ENCODE data around the gene SFXN1. TPM values are rescaled to one million over a fixed set of nuclear protein-coding genes. Genes with fewer than 3 reads are reported as not detected.

SFXN1 gene
- total and polyA plus RNA-seq, 2 donors from 2014 or later, result 33.4 to 35.4 TPM

GRCh38 chr5:175539936-175540335 lies 61.6 kb downstream of the SFXN1 start:
- intact Hi-C loops (cut with DNase I), result no loop called here
- H3K4me1 ChIP-seq (ENCODE audit: control insufficient read depth in 2 of 3, insufficient read depth in 2 of 3, low read depth in 1 of 3, low read length in 3 of 3), result no peaks in the 10 kb centered on the region
- H3K27me3 ChIP-seq (ENCODE audit: control insufficient read depth, insufficient read depth, low read length), result no peaks in the 10 kb centered on the region
- no peak overlapping the region for H3K9ac ChIP-seq (ENCODE audit: low read length in 3 of 3)
- no peak for FAIRE-seq
- no peaks in the 10 kb centered on the region for H3K36me3 ChIP-seq (ENCODE audit: control insufficient read depth in 2 of 3, insufficient read depth in 3 of 3, low read length in 3 of 3)
- H3K4me3 ChIP-seq (ENCODE audit: low read length in 3 of 3), result no peak overlapping the region
- DNase-seq, result no peak
- H3K9me3 ChIP-seq (ENCODE audit: control insufficient read depth in 2 of 3, insufficient read depth in 1 of 3, low read length in 3 of 3), result peaks cover 0 to 2% (median 0%) of the 10 kb centered on the region in 3 donors
- no peak overlapping the region for H3K27ac ChIP-seq (ENCODE audit: low read depth in 2 of 2, low read length in 2 of 2)
- TF ChIP-seq, protein P1, sequence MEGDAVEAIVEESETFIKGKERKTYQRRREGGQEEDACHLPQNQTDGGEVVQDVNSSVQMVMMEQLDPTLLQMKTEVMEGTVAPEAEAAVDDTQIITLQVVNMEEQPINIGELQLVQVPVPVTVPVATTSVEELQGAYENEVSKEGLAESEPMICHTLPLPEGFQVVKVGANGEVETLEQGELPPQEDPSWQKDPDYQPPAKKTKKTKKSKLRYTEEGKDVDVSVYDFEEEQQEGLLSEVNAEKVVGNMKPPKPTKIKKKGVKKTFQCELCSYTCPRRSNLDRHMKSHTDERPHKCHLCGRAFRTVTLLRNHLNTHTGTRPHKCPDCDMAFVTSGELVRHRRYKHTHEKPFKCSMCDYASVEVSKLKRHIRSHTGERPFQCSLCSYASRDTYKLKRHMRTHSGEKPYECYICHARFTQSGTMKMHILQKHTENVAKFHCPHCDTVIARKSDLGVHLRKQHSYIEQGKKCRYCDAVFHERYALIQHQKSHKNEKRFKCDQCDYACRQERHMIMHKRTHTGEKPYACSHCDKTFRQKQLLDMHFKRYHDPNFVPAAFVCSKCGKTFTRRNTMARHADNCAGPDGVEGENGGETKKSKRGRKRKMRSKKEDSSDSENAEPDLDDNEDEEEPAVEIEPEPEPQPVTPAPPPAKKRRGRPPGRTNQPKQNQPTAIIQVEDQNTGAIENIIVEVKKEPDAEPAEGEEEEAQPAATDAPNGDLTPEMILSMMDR (IDR thresholded peaks at IDR 0.05; ENCODE audit: borderline replicate concordance, extremely low read depth, insufficient read depth), result no peak

- intact Hi-C loops (cut with DNase I), result no loop called here
Measured at GRCh38 chr5:175541264-175541663, 62.9 kb downstream of the SFXN1 start.

DNA sequence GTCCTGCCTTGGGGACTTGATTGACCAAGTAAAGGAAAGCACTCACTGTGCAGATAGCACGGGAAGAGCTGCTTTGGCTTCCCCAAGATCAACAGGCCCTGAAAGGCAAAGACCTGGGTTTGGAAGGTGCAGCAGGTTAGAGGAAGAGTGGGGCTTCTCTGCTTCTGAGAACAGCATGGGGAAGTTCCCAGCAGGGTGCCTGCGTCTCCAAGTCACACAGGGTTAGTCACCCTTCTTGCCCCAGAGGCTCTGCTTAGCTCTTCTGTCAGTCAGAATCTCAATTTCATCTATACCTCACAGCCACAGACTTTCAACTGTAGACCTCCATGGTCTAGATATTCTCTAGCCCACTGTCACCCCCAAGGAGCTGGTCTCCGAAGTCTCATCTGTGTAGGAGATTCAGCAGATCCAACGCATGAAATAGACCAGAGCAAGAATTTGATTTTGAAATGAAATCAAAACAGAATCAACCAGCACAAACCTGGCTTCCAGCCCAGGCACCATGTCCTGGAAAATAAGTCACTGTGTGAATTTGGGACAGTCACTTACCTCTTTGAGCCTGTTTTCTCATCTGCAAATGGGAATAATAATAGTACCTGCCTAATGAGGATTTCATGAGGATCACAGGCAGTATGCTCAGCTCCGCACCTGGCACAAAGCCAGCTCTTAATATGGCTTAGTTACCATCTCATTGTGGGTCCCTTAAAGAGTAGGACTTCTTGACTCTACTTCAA lies 64.0 kb downstream of the SFXN1 start:
- FAIRE-seq (no peak), DNase-seq (no peak)
- TF ChIP-seq, protein P1 (IDR thresholded peaks at IDR 0.05; ENCODE audit: borderline replicate concordance, extremely low read depth, insufficient read depth), result no peak
- H3K36me3 ChIP-seq (ENCODE audit: control insufficient read depth in 2 of 3, insufficient read depth in 3 of 3, low read length in 3 of 3), result no peaks in the 10 kb centered on the region
- H3K27ac ChIP-seq (ENCODE audit: low read depth in 2 of 2, low read length in 2 of 2), result no peak overlapping the region
- no peaks in the 10 kb centered on the region for H3K4me1 ChIP-seq (ENCODE audit: control insufficient read depth in 2 of 3, insufficient read depth in 2 of 3, low read depth in 1 of 3, low read length in 3 of 3)
- no peak overlapping the region for H3K4me3 ChIP-seq (ENCODE audit: low read length in 3 of 3)
- intact Hi-C loops (cut with DNase I), result no loop called here
- H3K9ac ChIP-seq (ENCODE audit: low read length in 3 of 3), result no peak overlapping the region
- H3K9me3 ChIP-seq (ENCODE audit: control insufficient read depth in 2 of 3, insufficient read depth in 1 of 3, low read length in 3 of 3), result peaks cover 0 to 2% (median 0%) of the 10 kb centered on the region in 3 donors
- H3K27me3 ChIP-seq (ENCODE audit: control insufficient read depth, insufficient read depth, low read length), result no peaks in the 10 kb centered on the region

More at GRCh38 chr5:175541264-175541663, 62.9 kb downstream of the SFXN1 start:
- Histone ChIP-seq H3K36me3 (ENCODE audit: control insufficient read depth in 2 of 3, insufficient read depth in 3 of 3, low read length in 3 of 3) (no peaks in the 10 kb centered on the region), H3K9ac (ENCODE audit: low read length in 3 of 3) (no peak overlapping the region), H3K4me3 (ENCODE audit: low read length in 3 of 3) (no peak overlapping the region), H3K27ac (ENCODE audit: low read depth in 2 of 2, low read length in 2 of 2) (no peak overlapping the region), H3K9me3 (ENCODE audit: control insufficient read depth in 2 of 3, insufficient read depth in 1 of 3, low read length in 3 of 3) (peaks cover 0 to 2% (median 0%) of the 10 kb centered on the region in 3 donors), H3K4me1 (ENCODE audit: control insufficient read depth in 2 of 3, insufficient read depth in 2 of 3, low read depth in 1 of 3, low read length in 3 of 3) (no peaks in the 10 kb centered on the region), H3K27me3 (ENCODE audit: control insufficient read depth, insufficient read depth, low read length) (no peaks in the 10 kb centered on the region)
- no peak for DNase-seq
- FAIRE-seq, result no peak
- TF ChIP-seq, protein P1 (IDR thresholded peaks at IDR 0.05; ENCODE audit: borderline replicate concordance, extremely low read depth, insufficient read depth), result no peak

DNA sequence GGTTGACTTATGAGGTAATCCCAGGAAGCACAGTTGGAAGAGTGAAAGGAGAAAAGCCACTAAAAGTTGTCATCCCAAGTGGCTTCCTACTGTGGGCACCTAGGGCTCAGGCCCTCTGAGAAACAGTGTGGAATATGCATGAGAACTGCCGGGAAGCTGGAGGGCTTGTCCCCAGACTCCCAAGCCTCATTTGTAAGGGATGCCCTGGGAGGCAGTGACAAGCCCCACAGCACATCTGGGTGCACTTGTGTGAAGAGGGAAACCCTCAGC lies 64.5 kb downstream of the SFXN1 start:
- no peak overlapping the region for H3K27ac ChIP-seq (ENCODE audit: low read depth in 2 of 2, low read length in 2 of 2)
- DNase-seq (no peak), FAIRE-seq (no peak)
- intact Hi-C loops (cut with DNase I), result no loop called here
- H3K4me1 ChIP-seq (ENCODE audit: control insufficient read depth in 2 of 3, insufficient read depth in 2 of 3, low read depth in 1 of 3, low read length in 3 of 3), result no peaks in the 10 kb centered on the region
- H3K36me3 ChIP-seq (ENCODE audit: control insufficient read depth in 2 of 3, insufficient read depth in 3 of 3, low read length in 3 of 3), result no peaks in the 10 kb centered on the region
- H3K9ac ChIP-seq (ENCODE audit: low read length in 3 of 3), result no peak overlapping the region
- peaks cover 0 to 2% (median 0%) of the 10 kb centered on the region in 3 donors for H3K9me3 ChIP-seq (ENCODE audit: control insufficient read depth in 2 of 3, insufficient read depth in 1 of 3, low read length in 3 of 3)
- H3K4me3 ChIP-seq (ENCODE audit: low read length in 3 of 3), result no peak overlapping the region
- TF ChIP-seq, protein P1 (IDR thresholded peaks at IDR 0.05; ENCODE audit: borderline replicate concordance, extremely low read depth, insufficient read depth), result no peak
- H3K27me3 ChIP-seq (ENCODE audit: control insufficient read depth, insufficient read depth, low read length), result no peaks in the 10 kb centered on the region
